ENCODE measurements around the gene MYH10.

MYH10 gene

GRCh38 chr17:8438441-8438840, 192.1 kb downstream of the MYH10 start:
- peak; percentile 18 for DNase-seq

- DNase-seq = no peak
Observed at GRCh38 chr17:8436844-8437171, 193.7 kb downstream of the MYH10 start.

- DNase-seq = peak; percentile 64
Observed at GRCh38 chr17:8436169-8436843, 194.2 kb downstream of the MYH10 start.

GRCh38 chr17:8435245-8436168, 195.0 kb downstream of the MYH10 start, which contains the start of gene NDEL1:
TSS of gene NDEL1 (plus strand) at chr17:8435884. CDS start at chr17:8444272, 8,388 bp downstream.
- peak; percentile 98 for DNase-seq

GRCh38 chr17:8430966-8431365, 199.6 kb downstream of the MYH10 start:
- no peak for DNase-seq

- DNase-seq = no peak
Observed at GRCh38 chr17:8426802-8427201, 203.7 kb downstream of the MYH10 start.

- DNase-seq = no peak
Observed at GRCh38 chr17:8426094-8426720, 204.3 kb downstream of the MYH10 start.
